A549 (cell line): Measurements from ENCODE around the gene SUGP2.

Experiments used
- BHLHE40 ChIP-seq: IDR thresholded peaks from 2 replicates; pipeline ENCODE4 v1.6.1; 2012; ENCODE audit warnings: low read depth, low read length, inconsistent platforms
- CBX8 ChIP-seq: fragments of 200-600 bp; sonication (generic); IDR thresholded peaks from 2 replicates; pipeline ENCODE4 v1.6.1; 2016
- CHD4 ChIP-seq: fragments of 200-600 bp; sonication (generic); IDR thresholded peaks from 2 replicates; pipeline ENCODE4 v1.6.1; 2016; ENCODE audit warnings: antibody characterized with exemption, mild to moderate bottlenecking, borderline replicate concordance
- CTCF ChIP-seq: fragments of >200 bp; sonication (Bioruptor Twin); formaldehyde crosslinking; IDR thresholded peaks from 3 replicates; pipeline ENCODE4 v1.5.1; 2016
- EP300 ChIP-seq, 2 experiments: fragments of >200 bp; sonication (Bioruptor Twin); formaldehyde crosslinking; IDR thresholded peaks; 2 replicates in 1 of 2; 3 replicates in 1 of 2; pipeline ENCODE4 v1.6.1; 2016 to 2017
- MAFK ChIP-seq: fragments of 450-650 bp; IDR thresholded peaks from 2 replicates; pipeline ENCODE4 v1.6.1; 2014; ENCODE audit not compliant: partially characterized antibody
- POLR2A ChIP-seq: IDR thresholded peaks from 2 replicates; pipeline ENCODE4 v1.6.1; 2012; ENCODE audit warnings: mild to moderate bottlenecking, low read length

- no peak for TF ChIP-seq CTCF
- no peak for TF ChIP-seq CHD4
- TF ChIP-seq MAFK, result no peak
- TF ChIP-seq BHLHE40, result no peak
- no peak for TF ChIP-seq EP300 (IDR thresholded peaks at IDR 0.05)
- TF ChIP-seq POLR2A, result no peak
- TF ChIP-seq CBX8, result no peak
Measured at GRCh38 chr19:19022380-19022961, 10.8 kb downstream of the SUGP2 start.
